Naive thymus-derived CD8-positive, alpha-beta T cell (primary cell): ENCODE data around the gene RDH12. TPM values are rescaled to one million over a fixed set of nuclear protein-coding genes. Genes with fewer than 3 reads are reported as not detected.
A peak's percentile ranks its signal among the peaks of the same experiment; 100 is the strongest.

Source experiments
- ATAC-seq, 2 donors: fragments of 150-1000 bp; cut with Tn5 transposase in 1 of 2; sonication (Bioruptor Pico), chemical (Tn5 transposase) in 1 of 2; 1 replicate in 1 of 2; 2 replicates in 1 of 2; pipeline ENCODE4 v1.10.0; 2021; ENCODE audit warnings: mild to moderate bottlenecking in 2 of 2, moderate library complexity in 2 of 2
- POLR2A ChIA-PET: fragments of 350-600 bp; sonication (Branson Sonifier 250); formaldehyde crosslinking; loops from one replicate; lab custom pipeline; 2021; ENCODE audit warnings: antibody characterized with exemption; lab: Charles Lee
- DNase-seq, 10 donors: peaks; one replicate each; pipeline versions ENCODE4 v3.0.0 to v3.0.0-alpha.2; 2020 to 2022
- H3K27ac Mint-ChIP-seq, 10 donors: one replicate each; pipeline ENCODE4 v1.8.0; 2020 to 2022; ENCODE audit warnings: mild to moderate bottlenecking in 10 of 10, mixed read lengths in 10 of 10, moderate library complexity in 4 of 10, inconsistent platforms in 1 of 10
- H3K27me3 Mint-ChIP-seq, 5 donors: one replicate each; pipeline ENCODE4 v1.8.0; 2021 to 2022; ENCODE audit warnings: mixed read lengths in 5 of 5
- H3K36me3 Mint-ChIP-seq, 3 donors: one replicate each; pipeline ENCODE4 v1.8.0; 2020 to 2022; ENCODE audit warnings: mixed read lengths in 3 of 3, mild to moderate bottlenecking in 2 of 3, inconsistent platforms in 1 of 3
- H3K4me1 Mint-ChIP-seq, 4 donors: one replicate each; pipeline ENCODE4 v1.8.0; 2021 to 2022; ENCODE audit warnings: mixed read lengths in 4 of 4
- H3K4me3 Mint-ChIP-seq, 10 donors: one replicate each; pipeline ENCODE4 v1.8.0; 2020 to 2022; ENCODE audit warnings: mild to moderate bottlenecking in 10 of 10, mixed read lengths in 10 of 10, moderate library complexity in 6 of 10, inconsistent platforms in 1 of 10
- H3K9me3 Mint-ChIP-seq, 9 donors: one replicate each; pipeline ENCODE4 v1.8.0; 2020 to 2022; ENCODE audit warnings: mixed read lengths in 9 of 9, mild to moderate bottlenecking in 3 of 9, inconsistent platforms in 1 of 9, moderate library complexity in 1 of 9
- polyA plus RNA-seq, 3 donors: library from polyadenylated mRNA; unstranded; fragments of 300-500 nt; fragmentation: Illumina TruSeq; gene quantifications; one replicate each; pipeline ENCODE4 v1.2.3, GENCODE V29; 2021
- total RNA-seq, 8 experiments: library from RNA in 2 of 8; stranded (reverse) in 2 of 8; gene quantifications; one replicate each; pipeline ENCODE4 v1.2.3 and lab custom pipeline; 2021 to 2026

The RDH12 gene
- total and polyA plus RNA-seq, 5 experiments from 2014 or later: not detected

DNA sequence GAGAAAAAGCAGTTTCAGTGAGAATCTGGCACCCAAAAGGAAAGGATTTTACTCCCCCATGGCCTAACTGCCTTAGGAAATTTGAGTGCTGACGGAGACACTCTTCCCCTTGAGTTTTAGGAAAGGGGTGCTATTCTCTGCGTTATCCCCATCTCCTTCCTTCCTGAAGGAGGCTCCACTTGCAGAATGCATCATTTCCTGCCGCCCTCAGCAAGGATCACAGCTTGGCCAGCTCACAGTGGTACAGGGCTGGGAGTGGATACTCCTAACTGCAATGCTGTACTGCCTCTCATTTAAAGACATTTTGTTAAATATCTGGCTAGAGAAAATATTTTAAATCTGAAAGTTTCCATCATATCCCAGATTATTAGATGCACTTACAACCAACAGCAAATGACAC, 33.0 kb downstream of the RDH12 start:
- DNase-seq (no peak), ATAC-seq (no peak)
- POLR2A ChIA-PET: no interaction called here
- H3K27me3 Mint-ChIP-seq: no peaks in the 10 kb centered on the region
- H3K4me1 Mint-ChIP-seq: no peaks in the 10 kb centered on the region
- no peaks in the 10 kb centered on the region for H3K9me3 Mint-ChIP-seq
- no peak overlapping the region for H3K4me3 Mint-ChIP-seq
- no peak overlapping the region for H3K27ac Mint-ChIP-seq
- H3K36me3 Mint-ChIP-seq: peaks cover 0 to 2% (median 0%) of the 10 kb centered on the region in 3 donors

DNA sequence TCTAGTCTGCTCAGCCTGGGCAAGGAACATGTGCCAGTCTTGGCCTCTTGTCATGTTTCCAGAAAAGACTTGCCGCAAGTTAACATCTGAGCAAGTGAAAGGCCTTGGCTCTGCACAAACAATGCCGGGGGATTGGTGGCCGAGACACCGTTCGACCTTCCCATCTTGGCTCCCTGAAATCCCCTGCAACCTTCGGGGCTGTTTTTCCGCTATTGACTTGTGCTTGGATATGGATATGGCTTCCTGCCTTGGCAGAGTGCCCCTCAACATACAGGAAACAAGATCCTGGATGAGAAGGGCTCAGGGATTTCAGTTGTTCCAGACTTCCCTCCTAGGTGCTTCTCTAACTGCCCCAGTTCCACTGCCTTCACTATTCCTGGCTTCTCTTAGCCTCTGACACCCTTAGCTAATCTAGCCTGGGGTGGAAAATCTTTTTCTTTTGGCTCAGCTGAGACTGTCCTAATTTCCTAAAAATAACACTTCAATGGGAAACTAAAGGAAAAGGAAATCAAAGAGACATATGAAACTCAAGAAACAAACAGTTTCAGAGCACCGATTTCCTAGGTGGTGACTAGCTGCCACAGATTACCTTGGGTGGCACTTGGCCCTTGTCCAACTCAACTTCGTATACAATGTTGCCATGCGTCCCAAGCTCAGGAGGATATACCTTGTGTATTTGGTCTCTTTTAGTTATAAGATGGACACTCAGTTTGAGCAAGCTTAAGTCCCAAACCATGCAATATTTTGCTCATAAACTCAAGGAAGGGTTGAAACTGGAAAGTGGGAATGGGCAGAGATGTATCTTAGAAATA, 33.9 kb downstream of the RDH12 start:
- POLR2A ChIA-PET: no interaction called here
- DNase-seq: no peak
- Mint-ChIP-seq H3K27ac (no peak overlapping the region), H3K27me3 (no peaks in the 10 kb centered on the region), H3K4me3 (no peak overlapping the region), H3K9me3 (no peaks in the 10 kb centered on the region), H3K4me1 (no peaks in the 10 kb centered on the region), H3K36me3 (peaks cover 0 to 2% (median 0%) of the 10 kb centered on the region in 3 donors)
- ATAC-seq: no peak

DNA sequence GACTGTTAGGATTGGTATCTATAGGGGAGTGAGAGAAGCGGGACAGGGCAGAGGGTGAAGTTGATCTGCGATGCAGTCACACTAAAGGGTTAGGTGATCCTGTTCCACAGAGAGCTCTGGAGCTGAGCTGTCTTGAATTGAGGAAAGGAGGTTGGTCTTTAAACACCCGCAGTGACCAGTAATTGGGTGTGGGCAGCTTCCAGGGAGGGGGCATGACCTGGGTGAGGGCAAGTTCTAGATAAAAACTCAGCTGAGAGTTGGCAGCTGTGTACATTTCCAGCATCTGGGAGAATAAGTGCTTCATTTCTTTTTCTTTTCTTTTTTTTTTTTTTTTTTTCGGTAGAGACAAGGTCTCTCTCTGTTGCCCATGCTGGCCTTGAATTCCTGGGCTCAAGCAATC, 35.1 kb downstream of the RDH12 start:
- Mint-ChIP-seq H3K9me3 (no peaks in the 10 kb centered on the region), H3K4me3 (no peak overlapping the region), H3K4me1 (no peaks in the 10 kb centered on the region), H3K27me3 (peaks cover 0 to 2% (median 0%) of the 10 kb centered on the region in 5 donors), H3K36me3 (peaks cover 0 to 2% (median 0%) of the 10 kb centered on the region in 3 donors), H3K27ac (no peak overlapping the region)
- ATAC-seq: no peak
- DNase-seq: no peak
- POLR2A ChIA-PET: no interaction called here

DNA sequence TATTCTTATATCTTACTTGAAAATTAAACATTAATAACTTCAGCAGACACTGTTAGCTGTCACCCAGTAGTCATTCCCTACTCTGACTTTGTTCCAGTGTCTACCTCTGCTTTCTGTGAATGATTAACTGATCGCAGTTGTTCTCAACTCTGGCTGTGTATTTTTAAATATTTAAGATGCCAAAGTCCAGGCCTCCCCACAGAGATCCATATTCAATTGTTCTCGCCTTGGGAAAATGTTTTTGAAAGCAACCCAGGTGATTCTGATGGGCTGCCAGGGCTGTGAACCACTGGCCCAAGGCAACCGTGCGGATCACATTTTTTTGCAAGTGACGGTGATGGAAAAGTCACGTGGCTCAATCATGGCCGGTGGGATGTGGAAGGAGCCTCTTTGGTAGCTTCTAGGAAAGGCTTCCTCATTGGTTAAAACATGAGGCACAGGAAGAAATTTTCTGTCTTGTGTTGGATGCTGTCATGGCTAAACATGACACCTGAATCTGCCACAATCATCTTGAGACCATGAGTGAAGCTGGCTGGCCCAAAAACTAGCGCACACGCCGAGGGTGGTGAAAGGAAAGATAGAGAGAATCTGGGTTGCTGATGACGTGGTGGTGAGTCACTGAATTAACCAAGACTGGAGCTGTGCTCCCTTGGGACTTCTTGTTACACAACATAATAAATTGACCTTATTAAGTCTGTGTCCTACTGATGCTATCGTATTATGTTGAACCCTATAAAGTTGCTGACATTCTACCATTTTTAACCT, 37.2 kb downstream of the RDH12 start:
- Mint-ChIP-seq H3K4me3 (no peak overlapping the region), H3K4me1 (no peaks in the 10 kb centered on the region), H3K27ac (no peak overlapping the region), H3K27me3 (peaks cover 0 to 2% (median 0%) of the 10 kb centered on the region in 5 donors), H3K36me3 (peaks cover 0 to 2% (median 0%) of the 10 kb centered on the region in 3 donors), H3K9me3 (peaks cover 0 to 5% (median 0%) of the 10 kb centered on the region in 9 donors)
- ATAC-seq (no peak), DNase-seq (no peak)
- POLR2A ChIA-PET: no interaction called here

- Mint-ChIP-seq H3K27me3 (peaks cover 0 to 2% (median 0%) of the 10 kb centered on the region in 5 donors), H3K9me3 (peaks cover 0 to 5% (median 0%) of the 10 kb centered on the region in 9 donors), H3K4me3 (no peak overlapping the region), H3K27ac (no peak overlapping the region), H3K36me3 (peaks cover 0 to 34% (median 22%) of the 10 kb centered on the region in 3 donors), H3K4me1 (no peaks in the 10 kb centered on the region)
- ATAC-seq: no peak
- no peak for DNase-seq
- POLR2A ChIA-PET: no interaction called here
Measured at GRCh38 chr14:67744046-67744445, 42.4 kb downstream of the RDH12 start.

GRCh38 chr14:67746927-67747326, 45.2 kb downstream of the RDH12 start:
- ATAC-seq: no peak
- POLR2A ChIA-PET: no interaction called here
- no peak for DNase-seq
- H3K4me3 Mint-ChIP-seq: no peak overlapping the region
- no peaks in the 10 kb centered on the region for H3K27me3 Mint-ChIP-seq
- H3K9me3 Mint-ChIP-seq: peaks cover 0 to 5% (median 0%) of the 10 kb centered on the region in 9 donors
- no peaks in the 10 kb centered on the region for H3K4me1 Mint-ChIP-seq
- H3K27ac Mint-ChIP-seq: peak overlapping the region in 1 of 10 donors; percentile 56
- H3K36me3 Mint-ChIP-seq: peaks cover 1 to 53% (median 51%) of the 10 kb centered on the region in 3 donors

DNA sequence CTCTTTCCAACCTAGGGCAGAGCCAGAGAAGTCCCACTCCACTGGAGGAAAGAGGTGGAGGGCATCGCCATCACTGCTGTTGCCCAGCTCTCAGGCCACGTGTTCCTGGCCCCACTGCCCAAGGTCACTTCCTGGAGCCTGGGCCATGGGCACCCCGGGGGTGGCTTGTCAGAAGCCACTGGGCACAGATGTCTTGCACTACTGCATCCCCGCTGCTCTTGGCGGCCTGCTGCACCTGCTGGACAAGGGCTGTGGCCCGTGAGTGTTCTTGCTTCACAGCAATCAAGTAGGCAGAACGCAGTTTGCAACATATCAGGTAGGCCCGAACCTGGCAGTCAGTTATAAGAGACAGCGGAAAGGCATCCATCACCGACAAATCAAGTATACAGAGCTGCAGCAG, 46.6 kb downstream of the RDH12 start:
- DNase-seq (no peak), ATAC-seq (no peak)
- H3K9me3 Mint-ChIP-seq: peaks cover 0 to 5% (median 0%) of the 10 kb centered on the region in 9 donors
- H3K4me1 Mint-ChIP-seq: no peaks in the 10 kb centered on the region
- H3K27me3 Mint-ChIP-seq: no peaks in the 10 kb centered on the region
- POLR2A ChIA-PET: no interaction called here
- no peak overlapping the region for H3K4me3 Mint-ChIP-seq
- peaks cover 7 to 65% (median 64%) of the 10 kb centered on the region in 3 donors for H3K36me3 Mint-ChIP-seq
- no peak overlapping the region for H3K27ac Mint-ChIP-seq

- DNase-seq (no peak), ATAC-seq (no peak)
- Mint-ChIP-seq H3K36me3 (peaks cover 13 to 77% (median 74%) of the 10 kb centered on the region in 3 donors), H3K4me1 (no peaks in the 10 kb centered on the region), H3K4me3 (no peak overlapping the region), H3K27me3 (no peaks in the 10 kb centered on the region), H3K9me3 (no peaks in the 10 kb centered on the region), H3K27ac (peak overlapping the region in 1 of 10 donors; percentile 58)
- POLR2A ChIA-PET: interaction anchor here (0.6 kb wide), 1 partner anchor 11 kb away, joined by 3 read pairs; no protein-coding TSS in a partner anchor
Measured at GRCh38 chr14:67749341-67750084, 47.8 kb downstream of the RDH12 start.

DNA sequence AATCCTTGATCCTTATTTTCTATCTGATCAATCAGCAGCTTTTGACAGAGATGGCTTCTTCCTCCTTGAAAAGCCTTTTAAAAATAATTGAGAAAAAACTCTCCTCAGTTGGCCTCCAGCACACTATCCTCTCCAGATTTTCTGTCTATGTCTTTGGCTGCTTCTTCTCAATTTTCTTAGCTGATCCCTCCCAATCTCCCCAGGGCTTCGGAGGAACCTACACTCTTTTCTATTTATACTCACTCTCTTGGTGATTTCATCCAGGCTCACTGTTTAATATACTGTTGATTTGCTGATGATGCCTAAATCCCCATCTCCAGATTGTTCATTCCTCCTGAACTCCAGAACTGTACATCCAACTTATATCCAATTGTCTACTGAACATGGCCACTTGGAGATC, 54.8 kb downstream of the RDH12 start:
- H3K36me3 Mint-ChIP-seq: peaks cover 13 to 80% (median 43%) of the 10 kb centered on the region in 3 donors
- POLR2A ChIA-PET: no interaction called here
- no peaks in the 10 kb centered on the region for H3K9me3 Mint-ChIP-seq
- peaks cover 0 to 6% (median 0%) of the 10 kb centered on the region in 4 donors for H3K4me1 Mint-ChIP-seq
- no peaks in the 10 kb centered on the region for H3K27me3 Mint-ChIP-seq
- ATAC-seq: no peak
- no peak for DNase-seq
- no peak overlapping the region for H3K4me3 Mint-ChIP-seq
- H3K27ac Mint-ChIP-seq: peak overlapping the region in 1 of 10 donors; percentile 43

- H3K4me3 Mint-ChIP-seq: no peak overlapping the region
- H3K4me1 Mint-ChIP-seq: peaks cover 0 to 6% (median 0%) of the 10 kb centered on the region in 4 donors
- peaks cover 9 to 77% (median 40%) of the 10 kb centered on the region in 3 donors for H3K36me3 Mint-ChIP-seq
- no peak for ATAC-seq
- H3K27ac Mint-ChIP-seq: peak overlapping the region in 1 of 10 donors; percentile 23
- no peak for DNase-seq
- no peaks in the 10 kb centered on the region for H3K9me3 Mint-ChIP-seq
- POLR2A ChIA-PET: no interaction called here
- H3K27me3 Mint-ChIP-seq: no peaks in the 10 kb centered on the region
Measured at GRCh38 chr14:67757175-67757574, 55.5 kb downstream of the RDH12 start.

GRCh38 chr14:67759916-67760315, 58.2 kb downstream of the RDH12 start:
- Mint-ChIP-seq H3K27ac (no peak overlapping the region), H3K4me3 (no peak overlapping the region), H3K4me1 (peaks cover 0 to 6% (median 0%) of the 10 kb centered on the region in 4 donors), H3K9me3 (no peaks in the 10 kb centered on the region), H3K36me3 (peaks cover 0 to 71% (median 22%) of the 10 kb centered on the region in 3 donors), H3K27me3 (no peaks in the 10 kb centered on the region)
- no peak for ATAC-seq
- POLR2A ChIA-PET: no interaction called here
- DNase-seq: no peak

DNA sequence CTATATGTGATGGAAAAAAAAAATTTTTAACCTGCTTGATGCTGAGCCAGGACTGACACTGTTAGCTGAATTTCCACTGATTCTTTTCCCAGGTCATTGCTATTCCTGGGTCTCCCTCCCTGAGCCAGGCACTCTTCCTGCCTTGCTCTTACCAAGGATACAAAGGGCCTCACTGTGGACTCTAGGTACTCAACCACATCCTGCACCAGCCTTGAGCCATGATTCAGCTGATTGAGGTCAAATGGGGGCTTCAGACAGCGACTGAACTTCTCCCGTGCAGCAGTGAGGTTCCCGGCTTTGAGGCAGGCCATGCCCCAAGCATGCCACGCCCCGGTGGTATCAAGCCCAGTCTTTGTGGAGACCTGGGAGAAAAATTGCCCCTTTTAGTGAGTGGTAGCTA, 60.4 kb downstream of the RDH12 start:
- DNase-seq: no peak
- POLR2A ChIA-PET: no interaction called here
- H3K4me3 Mint-ChIP-seq: no peak overlapping the region
- no peaks in the 10 kb centered on the region for H3K9me3 Mint-ChIP-seq
- no peaks in the 10 kb centered on the region for H3K27me3 Mint-ChIP-seq
- H3K36me3 Mint-ChIP-seq: peaks cover 0 to 78% (median 27%) of the 10 kb centered on the region in 3 donors
- peak overlapping the region in 1 of 10 donors; percentile 58 for H3K27ac Mint-ChIP-seq
- no peak for ATAC-seq
- H3K4me1 Mint-ChIP-seq: peaks cover 0 to 4% (median under 1%) of the 10 kb centered on the region in 4 donors
